Activated CD4-positive, alpha-beta memory T cell treated with anti-CD3 and anti-CD28 coated beads for 36 hours (primary cell): ENCODE results near the gene DCLK1. TPM values are rescaled to one million over a fixed set of nuclear protein-coding genes. Genes with fewer than 3 reads are reported as not detected.

Experiments used
- CTCF ChIA-PET: fragments of 350-600 bp; sonication (Branson Sonifier 250); formaldehyde crosslinking; loops from one replicate; lab custom pipeline; 2021; ENCODE audit warnings: antibody characterized with exemption, inconsistent platforms; lab: Charles Lee
- POLR2A ChIA-PET: fragments of 350-600 bp; sonication (Branson Sonifier 250); formaldehyde crosslinking; loops from one replicate; lab custom pipeline; 2021; ENCODE audit warnings: antibody characterized with exemption; lab: Charles Lee
- DNase-seq: peaks from one replicate; pipeline ENCODE4 v3.0.0-alpha.2; 2020
- H3K27ac Mint-ChIP-seq: one replicate; pipeline ENCODE4 v1.8.0; 2021; ENCODE audit warnings: mixed read lengths
- H3K27me3 Mint-ChIP-seq: one replicate; pipeline ENCODE4 v1.8.0; 2021; ENCODE audit warnings: mixed read lengths
- H3K36me3 Mint-ChIP-seq: one replicate; pipeline ENCODE4 v1.8.0; 2021; ENCODE audit warnings: mixed read lengths
- H3K4me1 Mint-ChIP-seq: one replicate; pipeline ENCODE4 v1.8.0; 2021; ENCODE audit warnings: low read depth, mixed read lengths
- H3K4me3 Mint-ChIP-seq: one replicate; pipeline ENCODE4 v1.8.0; 2021; ENCODE audit warnings: mild to moderate bottlenecking, mixed read lengths
- H3K9me3 Mint-ChIP-seq: one replicate; pipeline ENCODE4 v1.8.0; 2021; ENCODE audit warnings: mixed read lengths
- intact Hi-C: fragments of 100-400 bp; cut with micrococcal nuclease; formaldehyde crosslinking; loops from one replicate; pipeline ENCODE4 v1.15.1; 2023
- total RNA-seq, 2 experiments: library from RNA; stranded (reverse); gene quantifications; one replicate each; pipeline ENCODE4 v1.2.3, GENCODE V29; 2021

The DCLK1 gene
- total RNA-seq, 2 experiments from 2014 or later = not detected

- ChIA-PET POLR2A (no interaction called here), CTCF (no interaction called here)
- Mint-ChIP-seq H3K9me3 (no peaks in the 10 kb centered on the region), H3K27ac (no peak overlapping the region), H3K4me1 (no peaks in the 10 kb centered on the region), H3K36me3 (no peaks in the 10 kb centered on the region), H3K4me3 (no peak overlapping the region), H3K27me3 (no peaks in the 10 kb centered on the region)
- DNase-seq = no peak
- intact Hi-C loops = no loop called here
Observed at GRCh38 chr13:35764326-35765015, 366.7 kb downstream of the DCLK1 start.

- Mint-ChIP-seq H3K9me3 (no peaks in the 10 kb centered on the region), H3K36me3 (no peaks in the 10 kb centered on the region), H3K4me3 (no peak overlapping the region), H3K27me3 (no peaks in the 10 kb centered on the region), H3K27ac (no peak overlapping the region), H3K4me1 (no peaks in the 10 kb centered on the region)
- ChIA-PET CTCF (no interaction called here), POLR2A (no interaction called here)
- DNase-seq = no peak
- intact Hi-C loops = no loop called here
Observed at GRCh38 chr13:35763782-35764123, 367.4 kb downstream of the DCLK1 start.

- Mint-ChIP-seq H3K36me3 (no peaks in the 10 kb centered on the region), H3K27ac (no peak overlapping the region), H3K4me3 (no peak overlapping the region), H3K27me3 (no peaks in the 10 kb centered on the region), H3K4me1 (no peaks in the 10 kb centered on the region), H3K9me3 (no peaks in the 10 kb centered on the region)
- CTCF ChIA-PET = no interaction called here
- intact Hi-C loops = no loop called here
- POLR2A ChIA-PET = no interaction called here
- DNase-seq = no peak
Observed at GRCh38 chr13:35763060-35763781, 368.0 kb downstream of the DCLK1 start.

- no peaks in the 10 kb centered on the region for H3K4me1 Mint-ChIP-seq
- H3K4me3 Mint-ChIP-seq = no peak overlapping the region
- DNase-seq = no peak
- H3K27me3 Mint-ChIP-seq = no peaks in the 10 kb centered on the region
- intact Hi-C loops = no loop called here
- no peak overlapping the region for H3K27ac Mint-ChIP-seq
- H3K36me3 Mint-ChIP-seq = no peaks in the 10 kb centered on the region
- POLR2A ChIA-PET = no interaction called here
- peaks cover 2% of the 10 kb centered on the region for H3K9me3 Mint-ChIP-seq
- CTCF ChIA-PET = no interaction called here
Observed at GRCh38 chr13:35761440-35762252, 369.5 kb downstream of the DCLK1 start.

- ChIA-PET CTCF (no interaction called here), POLR2A (no interaction called here)
- no peak overlapping the region for H3K4me3 Mint-ChIP-seq
- no peaks in the 10 kb centered on the region for H3K36me3 Mint-ChIP-seq
- peaks cover 3% of the 10 kb centered on the region for H3K9me3 Mint-ChIP-seq
- H3K4me1 Mint-ChIP-seq = no peaks in the 10 kb centered on the region
- intact Hi-C loops = no loop called here
- H3K27ac Mint-ChIP-seq = no peak overlapping the region
- H3K27me3 Mint-ChIP-seq = no peaks in the 10 kb centered on the region
- DNase-seq = no peak
Observed at GRCh38 chr13:35760735-35761281, 370.4 kb downstream of the DCLK1 start.

GRCh38 chr13:35747594-35747993 is 383.6 kb downstream of the DCLK1 start:
- intact Hi-C loops = no loop called here
- H3K27me3 Mint-ChIP-seq = no peaks in the 10 kb centered on the region
- peaks cover 10% of the 10 kb centered on the region for H3K9me3 Mint-ChIP-seq
- H3K4me1 Mint-ChIP-seq = no peaks in the 10 kb centered on the region
- no peak overlapping the region for H3K27ac Mint-ChIP-seq
- ChIA-PET CTCF (interaction anchor here (0.6 kb wide), 1 partner anchor 776 kb away, joined by 3 read pairs; no protein-coding TSS in a partner anchor), POLR2A (no interaction called here)
- no peak overlapping the region for H3K4me3 Mint-ChIP-seq
- H3K36me3 Mint-ChIP-seq = no peaks in the 10 kb centered on the region
- DNase-seq = no peak

GRCh38 chr13:35744566-35745178 is 386.5 kb downstream of the DCLK1 start:
- peaks cover 8% of the 10 kb centered on the region for H3K9me3 Mint-ChIP-seq
- intact Hi-C loops = no loop called here

GRCh38 chr13:35744144-35744543 is 387.0 kb downstream of the DCLK1 start:
- Mint-ChIP-seq H3K4me3 (no peak overlapping the region), H3K4me1 (no peaks in the 10 kb centered on the region), H3K27ac (no peak overlapping the region), H3K9me3 (peaks cover 6% of the 10 kb centered on the region), H3K27me3 (no peaks in the 10 kb centered on the region), H3K36me3 (no peaks in the 10 kb centered on the region)
- POLR2A ChIA-PET = no interaction called here
- intact Hi-C loops = no loop called here
- DNase-seq = no peak
- CTCF ChIA-PET = no interaction called here

More at GRCh38 chr13:35744566-35745178, 386.5 kb downstream of the DCLK1 start:
- no peak for DNase-seq
- Mint-ChIP-seq H3K36me3 (no peaks in the 10 kb centered on the region), H3K4me3 (no peak overlapping the region), H3K27ac (no peak overlapping the region), H3K4me1 (no peaks in the 10 kb centered on the region), H3K27me3 (no peaks in the 10 kb centered on the region)
- POLR2A ChIA-PET = no interaction called here
- CTCF ChIA-PET = no interaction called here

- Mint-ChIP-seq H3K9me3 (peaks cover 8% of the 10 kb centered on the region), H3K27ac (no peak overlapping the region), H3K4me3 (no peak overlapping the region), H3K27me3 (no peaks in the 10 kb centered on the region), H3K36me3 (no peaks in the 10 kb centered on the region), H3K4me1 (no peaks in the 10 kb centered on the region)
- CTCF ChIA-PET = no interaction called here
- POLR2A ChIA-PET = no interaction called here
- no peak for DNase-seq
- intact Hi-C loops = no loop called here
Observed at GRCh38 chr13:35743165-35743564, 388.0 kb downstream of the DCLK1 start.

- intact Hi-C loops = no loop called here
- no peak for DNase-seq
- Mint-ChIP-seq H3K9me3 (peaks cover 8% of the 10 kb centered on the region), H3K36me3 (no peaks in the 10 kb centered on the region), H3K4me3 (no peak overlapping the region), H3K27me3 (no peaks in the 10 kb centered on the region), H3K4me1 (no peaks in the 10 kb centered on the region), H3K27ac (no peak overlapping the region)
- POLR2A ChIA-PET = no interaction called here
- CTCF ChIA-PET = interaction anchor here (1.7 kb wide), 1 partner anchor 47 kb away, joined by 4 read pairs; no protein-coding TSS in a partner anchor
Observed at GRCh38 chr13:35741657-35742056, 389.5 kb downstream of the DCLK1 start.

- Mint-ChIP-seq H3K27me3 (no peaks in the 10 kb centered on the region), H3K9me3 (peaks cover 8% of the 10 kb centered on the region), H3K4me1 (no peaks in the 10 kb centered on the region), H3K4me3 (no peak overlapping the region), H3K27ac (no peak overlapping the region), H3K36me3 (no peaks in the 10 kb centered on the region)
- ChIA-PET CTCF (no interaction called here), POLR2A (no interaction called here)
- intact Hi-C loops = no loop called here
- DNase-seq = no peak
Observed at GRCh38 chr13:35736876-35737275, 394.3 kb downstream of the DCLK1 start.

- intact Hi-C loops = no loop called here
- H3K27ac Mint-ChIP-seq = no peak overlapping the region
- H3K4me3 Mint-ChIP-seq = no peak overlapping the region
- ChIA-PET CTCF (no interaction called here), POLR2A (no interaction called here)
- H3K9me3 Mint-ChIP-seq = peaks cover under 1% of the 10 kb centered on the region
- no peaks in the 10 kb centered on the region for H3K36me3 Mint-ChIP-seq
- no peak for DNase-seq
- no peaks in the 10 kb centered on the region for H3K4me1 Mint-ChIP-seq
- H3K27me3 Mint-ChIP-seq = no peaks in the 10 kb centered on the region
Observed at GRCh38 chr13:35733827-35734226, 397.4 kb downstream of the DCLK1 start.
